Measurements from ENCODE around the gene PTPRH. TPM values are rescaled to one million over a fixed set of nuclear protein-coding genes. Genes with fewer than 3 reads are reported as not detected.

PTPRH gene
- total and polyA plus RNA-seq, 9 of the 15 experiments (the other 6 are each of a cell fraction or from before 2014, with no cell fraction given) = 0.87 to 34.3 (median 22.7) TPM

DNA sequence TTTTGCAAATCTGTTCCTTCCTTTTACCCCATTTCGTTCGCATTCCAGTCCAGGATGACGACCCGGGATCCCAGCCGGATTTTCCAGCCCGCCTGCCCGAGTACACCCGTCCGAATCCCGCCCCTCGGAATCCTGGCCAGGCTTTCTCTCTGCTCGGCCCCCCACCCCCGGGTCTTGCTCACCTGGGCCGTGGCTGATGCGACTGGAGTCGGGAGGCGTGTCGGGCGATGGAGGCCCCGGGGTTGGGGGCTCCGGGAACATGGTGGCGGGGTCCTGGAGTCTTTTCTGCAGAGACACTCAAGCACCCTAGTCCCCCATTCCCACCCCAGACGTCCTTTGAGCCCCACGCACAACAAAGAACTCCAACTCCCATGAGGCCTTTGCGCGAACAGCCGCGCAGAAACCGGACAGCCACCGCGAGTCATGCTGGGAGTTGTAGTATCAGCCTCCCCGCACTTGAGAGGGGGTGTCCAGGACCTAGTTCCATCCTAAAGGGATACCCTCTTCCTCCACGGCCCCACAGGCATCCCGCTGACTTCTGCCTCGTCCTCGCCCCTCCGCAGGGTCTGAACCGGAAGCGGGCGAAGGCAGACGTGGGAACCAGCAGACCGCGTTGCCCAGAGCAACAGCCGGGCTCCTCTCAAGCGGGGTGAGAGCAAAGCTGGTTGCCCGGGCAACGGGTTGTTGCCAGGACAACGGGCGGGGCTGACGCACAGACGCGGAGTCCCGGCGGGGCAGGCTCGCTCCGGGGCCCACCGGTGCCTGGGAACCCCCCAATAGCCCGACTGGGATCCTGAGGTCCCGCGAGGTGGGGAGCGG lies 30.3 kb downstream of the PTPRH start (continued):
- no peak for TF ChIP-seq MBD1 (CRISPR knock-in tag; IDR thresholded peaks at IDR 0.05)
- TF ChIP-seq ZNF79 (CRISPR knock-in tag; IDR thresholded peaks at IDR 0.05; ENCODE audit: low read depth) = no peak
- TF ChIP-seq SRSF3 (IDR thresholded peaks at IDR 0.05; ENCODE audit: insufficient read depth, low read length) = no peak
- no peak for TF ChIP-seq NCOR1 (IDR thresholded peaks at IDR 0.05)
- TF ChIP-seq ZBTB9 (CRISPR knock-in tag; IDR thresholded peaks at IDR 0.05) = no peak
- TF ChIP-seq TAF9B (IDR thresholded peaks at IDR 0.05; ENCODE audit: partially characterized antibody) = no peak

Measured in K562 (cell line).